Ascending aorta (tissue), 2 donors: ENCODE results near the gene HSPG2. TPM values are rescaled to one million over a fixed set of nuclear protein-coding genes. Genes with fewer than 3 reads are reported as not detected.

Source experiments
- DNase-seq, 2 donors: peaks; one replicate each; pipeline ENCODE4 v3.0.0-alpha.2; 2019; ENCODE audit warnings: low spot score in 2 of 2
- H3K27ac ChIP-seq, 2 donors: fragments of 200-600 bp; sonication (generic); one replicate each; pipeline ENCODE4 v1.5.1; 2016 to 2017; ENCODE audit warnings: mild to moderate bottlenecking in 1 of 2
- H3K27me3 ChIP-seq: fragments of 200-600 bp; sonication (generic); one replicate; pipeline ENCODE4 v1.5.1; 2017
- H3K36me3 ChIP-seq, 2 donors: fragments of 200-600 bp; sonication (generic); one replicate each; pipeline ENCODE4 v1.5.1; 2016
- H3K4me1 ChIP-seq, 2 donors: fragments of 200-600 bp; sonication (generic); one replicate each; pipeline ENCODE4 v1.5.1; 2016 to 2017; ENCODE audit warnings: mild to moderate bottlenecking in 1 of 2
- H3K4me3 ChIP-seq, 2 donors: fragments of 200-600 bp; sonication (generic); one replicate each; pipeline ENCODE4 v1.5.1; 2016 to 2017; ENCODE audit warnings: mild to moderate bottlenecking in 1 of 2
- H3K9me3 ChIP-seq, 2 donors: fragments of 200-600 bp; sonication (generic); one replicate each; pipeline ENCODE4 v1.5.1; 2016
- CTCF ChIP-seq, 3 experiments: fragments of 200-600 bp in 2 of 3; fragments of 450-650 bp in 1 of 3; sonication (generic) in 2 of 3; IDR thresholded peaks; one replicate each; pipeline ENCODE4 v1.5.1; 2016 to 2019; ENCODE audit warnings: antibody characterized with exemption in 3 of 3, mild to moderate bottlenecking in 1 of 3, moderate library complexity in 1 of 3
- intact Hi-C: fragments of 100-400 bp; cut with DNase I; formaldehyde crosslinking; loops from one replicate; pipeline ENCODE4 v1.15.1; 2023
- total RNA-seq: library from RNA; depleted of rRNA; stranded (reverse); fragments of >200 nt; gene quantifications from one replicate; pipeline ENCODE4 v1.1.0, GENCODE V29; 2016

Gene HSPG2
- total RNA-seq, 1 donor from 2014 or later, result 1,294 TPM

DNA sequence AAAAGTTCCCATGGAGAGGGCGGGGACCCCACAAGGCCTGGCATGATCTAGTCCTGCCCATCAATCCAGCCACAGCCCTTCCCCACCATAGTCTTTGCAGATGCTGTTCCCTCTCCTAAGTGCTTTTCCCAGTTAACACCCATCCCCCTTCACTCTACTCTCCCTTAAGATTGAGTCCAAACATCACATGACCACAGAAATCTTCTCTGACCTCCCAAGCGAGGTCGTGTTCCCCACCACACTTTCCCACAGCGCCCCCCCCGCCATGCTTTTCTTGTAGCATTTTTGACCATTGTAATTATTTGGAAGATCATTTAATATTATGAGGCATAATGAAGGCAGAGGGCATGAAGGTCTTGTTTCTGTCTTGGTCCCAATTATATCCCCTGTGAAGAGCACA, 4.3 kb upstream of the HSPG2 start:
- H3K36me3 ChIP-seq, result no peaks in the 10 kb centered on the region
- TF ChIP-seq CTCF (IDR thresholded peaks at IDR 0.05), result no peak
- H3K4me1 ChIP-seq, result peaks cover 12 to 50% of the 10 kb centered on the region in 2 donors
- no peaks in the 10 kb centered on the region for H3K27me3 ChIP-seq
- peak overlapping the region; percentile 94 to 95 for H3K27ac ChIP-seq
- no peak for DNase-seq
- intact Hi-C loops, result no loop called here
- H3K9me3 ChIP-seq, result no peaks in the 10 kb centered on the region
- H3K4me3 ChIP-seq, result no peak overlapping the region

DNA sequence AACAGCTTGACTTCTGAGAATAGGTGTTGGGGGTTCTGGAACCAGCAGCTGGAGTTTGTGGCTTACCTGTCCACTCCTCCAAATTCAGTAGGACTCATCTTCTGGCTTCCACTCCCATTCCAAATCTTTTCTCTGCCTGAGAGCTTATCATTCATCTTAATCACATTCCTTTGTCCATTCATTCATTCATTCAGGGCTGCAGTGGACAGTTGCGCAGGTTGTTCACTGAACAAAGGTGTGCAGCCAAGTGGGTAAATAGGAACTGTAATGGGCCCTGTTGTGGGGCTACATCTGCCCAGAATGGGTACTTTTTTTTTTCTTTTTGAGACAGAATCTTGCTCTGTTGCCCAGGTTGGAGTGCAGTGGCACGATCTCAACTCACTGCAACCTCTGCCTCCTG, 3.4 kb upstream of the HSPG2 start:
- intact Hi-C loops, result no loop called here
- H3K4me3 ChIP-seq, result peak overlapping the region in 1 of 2 donors; percentile 4
- TF ChIP-seq CTCF (IDR thresholded peaks at IDR 0.05), result no peak
- no peaks in the 10 kb centered on the region for H3K9me3 ChIP-seq
- H3K27ac ChIP-seq, result peak overlapping the region; percentile 94 to 95
- DNase-seq, result no peak
- peaks cover 12 to 50% of the 10 kb centered on the region in 2 donors for H3K4me1 ChIP-seq
- H3K27me3 ChIP-seq, result no peaks in the 10 kb centered on the region
- H3K36me3 ChIP-seq, result no peaks in the 10 kb centered on the region

GRCh38 chr1:21939650-21940374, 2.7 kb upstream of the HSPG2 start:
- TF ChIP-seq CTCF (IDR thresholded peaks at IDR 0.05), result peak; percentile 36 to 71 (median 52)
- Histone ChIP-seq H3K9me3 (no peaks in the 10 kb centered on the region), H3K27me3 (no peaks in the 10 kb centered on the region), H3K27ac (peak overlapping the region; percentile 94 to 95), H3K4me3 (peak overlapping the region; percentile 4 to 27), H3K36me3 (no peaks in the 10 kb centered on the region), H3K4me1 (peaks cover 12 to 54% of the 10 kb centered on the region in 2 donors)
- intact Hi-C loops, result loop anchor here (2.0 to 10.0 kb wide), 4 partner anchors 25 to 605 kb away; partner anchors contain the start of gene USP48
- DNase-seq, result peak; percentile 70 to 98

GRCh38 chr1:21938732-21939538, 1.8 kb upstream of the HSPG2 start:
- DNase-seq, result no peak
- peak overlapping the region; percentile 94 to 95 for H3K27ac ChIP-seq
- H3K4me3 ChIP-seq, result peak overlapping the region in 1 of 2 donors; percentile 70
- TF ChIP-seq CTCF (IDR thresholded peaks at IDR 0.05), result no peak
- no peaks in the 10 kb centered on the region for H3K27me3 ChIP-seq
- no peaks in the 10 kb centered on the region for H3K36me3 ChIP-seq
- H3K4me1 ChIP-seq, result peaks cover 10 to 55% of the 10 kb centered on the region in 2 donors
- no peaks in the 10 kb centered on the region for H3K9me3 ChIP-seq
- intact Hi-C loops, result loop anchor here (2.0 to 10.0 kb wide), 4 partner anchors 26 to 604 kb away; partner anchors contain the start of gene USP48

GRCh38 chr1:21937372-21938121, 437 bp upstream of the HSPG2 start:
- no peaks in the 10 kb centered on the region for H3K36me3 ChIP-seq
- DNase-seq, result peak in 1 of 2 donors; percentile 83
- H3K4me1 ChIP-seq, result peaks cover 18 to 64% of the 10 kb centered on the region in 2 donors
- peak overlapping the region; percentile 94 to 95 for H3K27ac ChIP-seq
- no peaks in the 10 kb centered on the region for H3K27me3 ChIP-seq
- H3K4me3 ChIP-seq, result peak overlapping the region; percentile 57 to 70
- H3K9me3 ChIP-seq, result no peaks in the 10 kb centered on the region
- TF ChIP-seq CTCF (IDR thresholded peaks at IDR 0.05), result no peak
- intact Hi-C loops, result loop anchor here (2.0 to 10.0 kb wide), 5 partner anchors 27 to 603 kb away; partner anchors contain the start of gene USP48
